HG02623 (cell line): Measurements from ENCODE around the gene MAP4K5.
"Not testable (repeated sequence)": the region's sequence is repeated elsewhere in the genome, so short reads cannot be mapped to it uniquely, and the experiment has no call there.

Experiments used
- ATAC-seq: cut with Tn5 transposase; IDR thresholded peaks from one replicate; pipeline ENCODE4 v1.9.1; 2021; ENCODE audit warnings: moderate library complexity; ENCODE audit not compliant: unreplicated experiment

Gene MAP4K5

DNA sequence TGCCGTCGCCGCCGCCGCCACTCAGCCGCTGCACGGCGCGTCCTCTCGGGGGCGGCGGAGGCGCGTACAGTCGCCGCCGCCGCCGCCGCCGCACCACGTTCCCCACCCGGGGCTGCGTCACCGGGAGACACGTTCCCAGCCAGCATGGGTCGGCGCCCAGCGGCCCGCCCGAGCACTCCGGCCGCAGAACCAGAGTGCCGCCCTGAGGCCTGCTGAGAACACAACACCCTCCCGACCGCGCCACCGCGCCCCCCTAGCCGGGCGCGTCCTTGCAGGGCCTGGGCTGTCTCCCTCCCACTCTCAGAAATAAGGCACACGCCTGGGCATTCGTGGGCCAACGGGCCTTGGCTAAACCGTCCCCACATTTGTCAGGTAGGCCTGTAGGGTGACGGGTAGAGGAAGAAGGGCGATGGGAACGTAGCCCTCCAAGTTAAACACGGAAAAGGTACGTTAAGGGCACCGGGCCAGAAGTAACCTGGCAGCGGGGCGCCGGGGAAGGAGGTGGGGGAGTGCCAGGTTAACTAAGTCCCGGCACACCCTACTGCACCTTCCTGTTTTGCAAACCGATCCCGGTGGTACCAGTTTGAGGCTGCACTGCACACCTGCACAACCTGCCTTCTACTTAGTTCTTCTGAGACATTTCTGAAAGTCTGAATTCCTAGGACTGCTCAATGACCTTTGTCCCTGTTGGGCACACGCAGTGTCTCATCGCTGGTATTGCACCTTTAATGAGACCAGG lies at the start of gene MAP4K5:
TSS of gene MAP4K5 (minus strand) at position 68 of the 739 bp plus-strand sequence. CDS start 520 bp downstream, outside the sequence.
- peak; percentile 91 for ATAC-seq

DNA sequence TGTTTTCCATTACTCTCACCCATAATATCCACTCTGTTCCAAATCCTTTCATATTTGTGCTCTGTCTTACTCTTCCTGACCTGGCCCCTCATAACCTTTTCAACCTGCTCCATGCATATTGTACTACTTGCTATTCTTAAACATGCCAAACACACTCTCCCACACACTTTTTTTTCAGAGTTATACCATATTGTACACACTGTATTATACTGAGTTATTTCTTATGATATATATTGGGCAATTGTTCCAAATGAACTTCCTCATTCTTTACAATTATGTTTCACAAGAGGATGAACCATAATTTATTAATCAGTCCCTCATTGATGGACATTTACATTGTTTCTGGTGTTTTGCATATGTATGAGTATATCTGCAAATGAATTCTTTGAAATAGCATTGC lies 46.1 kb upstream of the MAP4K5 start:
- no peak for ATAC-seq

DNA sequence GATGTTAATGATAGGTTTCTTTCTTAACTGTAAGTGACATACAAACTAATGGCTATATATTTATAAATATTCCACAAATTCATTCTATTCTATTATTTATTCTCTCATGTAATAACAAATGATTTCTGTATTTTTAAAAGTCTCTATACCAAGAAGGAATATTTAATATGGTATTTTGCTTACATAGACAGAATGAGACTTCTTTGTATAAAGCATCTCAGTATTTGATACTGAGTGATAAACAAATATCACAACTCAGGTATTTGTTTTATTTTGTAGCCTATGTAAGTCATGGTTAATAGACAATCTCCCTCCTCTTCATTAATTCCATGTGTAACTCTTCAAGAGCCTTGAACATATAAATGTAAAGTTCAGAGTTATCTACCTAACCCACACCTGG lies 45.6 kb upstream of the MAP4K5 start:
- ATAC-seq = no peak

DNA sequence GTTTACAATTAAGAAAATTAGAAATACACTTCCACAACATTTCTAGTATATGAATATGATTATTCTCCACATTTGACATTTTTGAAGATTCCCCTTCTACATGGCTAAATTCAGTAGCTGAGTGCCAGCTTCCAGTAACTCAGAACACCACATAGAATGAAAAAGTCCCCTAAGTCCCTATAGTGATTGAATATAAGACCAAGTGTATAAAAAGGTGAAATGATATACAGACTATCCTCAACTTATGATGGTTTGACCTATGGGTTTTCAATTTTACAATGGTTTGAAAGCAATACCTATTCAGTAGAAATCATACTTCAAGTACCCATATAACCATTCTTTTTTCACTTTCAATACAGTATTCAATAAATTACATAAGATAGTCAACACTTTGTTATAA lies 43.4 kb upstream of the MAP4K5 start:
- no peak for ATAC-seq

- ATAC-seq = no peak
Measured at GRCh38 chr14:50573862-50574261, 41.5 kb upstream of the MAP4K5 start.

DNA sequence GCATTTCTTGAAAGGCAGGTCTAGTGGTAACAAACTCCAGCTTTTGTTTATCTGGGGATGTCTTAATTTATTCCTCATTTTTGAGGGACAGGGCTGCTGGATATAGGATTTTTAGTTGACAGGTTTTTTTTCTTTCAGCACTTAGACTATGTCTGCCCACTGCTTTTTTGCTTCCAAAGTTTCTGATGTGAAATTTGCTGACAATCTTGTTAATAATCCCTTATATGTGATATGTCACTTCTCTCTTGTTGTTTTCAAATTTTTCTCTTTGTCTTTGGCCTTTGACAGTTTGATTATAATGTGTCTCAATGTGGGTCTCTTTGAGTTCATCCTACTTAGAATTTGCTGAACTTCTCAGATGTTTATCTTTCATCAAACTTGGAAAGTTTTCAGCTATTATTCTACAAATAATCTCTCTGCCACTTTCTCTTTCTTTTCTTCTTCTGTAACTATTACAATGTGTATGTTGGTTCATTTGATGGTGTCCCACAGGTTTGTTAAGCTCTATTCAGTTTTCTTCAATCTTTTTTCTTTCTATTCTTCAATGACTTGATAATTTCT lies 37.4 kb upstream of the MAP4K5 start:
- no peak for ATAC-seq

DNA sequence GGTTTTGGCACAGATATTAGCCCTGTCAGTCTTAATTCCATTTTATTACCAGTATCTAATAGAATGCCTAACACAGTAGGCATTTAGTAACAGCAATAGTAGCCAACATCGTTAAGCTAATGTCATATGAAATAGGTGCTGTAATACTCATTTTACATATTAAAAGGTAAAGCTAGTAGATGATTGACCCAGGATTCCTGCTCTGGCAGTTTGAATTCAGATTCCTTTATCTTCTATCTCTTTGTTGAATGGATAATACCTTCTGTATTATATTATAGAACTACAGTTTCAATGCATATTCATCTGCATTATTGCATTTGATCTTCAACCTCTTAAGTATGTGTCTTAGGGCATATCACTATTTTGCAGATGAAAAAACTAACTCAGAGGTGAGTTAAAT lies 30.5 kb upstream of the MAP4K5 start:
- ATAC-seq = no peak

DNA sequence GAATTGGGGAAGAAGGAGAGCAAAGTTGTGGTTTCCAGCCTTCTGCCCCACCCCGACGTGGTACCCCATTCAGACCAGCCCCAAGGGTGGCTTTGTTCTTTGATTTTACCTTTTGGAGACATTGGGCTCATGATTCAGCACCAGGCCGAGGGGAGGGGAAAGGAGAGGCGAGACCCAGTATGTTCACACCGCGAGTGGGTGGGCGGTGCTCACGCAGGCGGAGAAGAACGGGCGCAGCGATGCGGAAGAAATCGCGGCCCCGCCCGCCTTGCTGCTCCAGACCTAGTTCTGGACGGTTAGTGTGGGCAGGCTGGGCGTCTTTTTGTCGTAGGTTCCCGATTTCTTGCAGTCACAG lies 28.5 kb upstream of the MAP4K5 start:
- ATAC-seq = no peak

DNA sequence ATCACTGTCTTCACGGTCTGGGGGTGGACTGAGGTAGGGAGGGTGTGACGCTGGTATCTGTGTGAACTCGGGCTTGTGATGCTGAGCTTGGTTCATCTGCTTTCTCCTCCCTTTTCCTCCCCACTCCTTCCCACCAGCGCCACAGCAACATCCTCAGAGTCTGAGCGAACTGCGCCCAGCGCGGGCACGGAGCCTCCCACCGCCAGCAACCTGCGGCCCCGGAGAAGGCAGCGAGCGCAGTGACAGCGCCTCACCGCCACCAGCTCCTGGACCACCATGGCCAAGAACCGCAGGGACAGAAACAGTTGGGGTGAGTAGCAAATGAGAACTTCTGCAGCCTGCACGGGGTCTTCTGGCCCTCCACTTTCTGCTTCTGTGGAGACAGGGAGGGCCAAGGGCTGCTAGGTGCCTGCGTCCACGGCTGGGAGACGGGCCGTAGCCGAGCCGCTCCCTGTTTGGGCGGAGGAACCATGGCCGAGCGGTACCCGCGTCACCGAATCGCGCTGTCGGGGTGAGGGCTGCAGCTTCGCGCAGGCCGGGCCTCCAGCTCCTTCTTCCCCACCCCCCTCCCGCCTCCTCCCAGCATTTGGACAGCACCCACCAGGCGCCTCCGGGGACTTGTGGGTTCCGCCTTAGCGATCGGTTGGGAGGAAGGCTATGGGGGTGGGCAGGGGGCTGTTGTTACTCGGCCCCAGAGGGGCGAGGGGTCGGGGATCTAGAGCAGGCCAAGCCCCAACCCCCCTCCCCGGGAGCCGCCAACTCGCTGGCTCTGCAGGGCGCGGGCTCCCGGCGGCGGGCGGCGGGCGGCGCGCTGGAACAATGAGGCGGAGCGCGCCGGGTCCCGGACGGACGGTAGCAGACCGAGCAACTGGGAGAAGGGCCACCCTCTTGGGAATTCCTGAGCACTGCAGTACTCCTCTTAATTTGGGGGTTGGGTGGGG lies 27.9 kb upstream of the MAP4K5 start, which contains the start of gene ATL1:
TSS of gene ATL1 (plus strand) at position 156 of the 941 bp plus-strand sequence. CDS start at position 277, 121 bp downstream.
- ATAC-seq = no peak

GRCh38 chr14:50552796-50553195 lies 20.4 kb upstream of the MAP4K5 start:
- ATAC-seq = not testable (repeated sequence)

DNA sequence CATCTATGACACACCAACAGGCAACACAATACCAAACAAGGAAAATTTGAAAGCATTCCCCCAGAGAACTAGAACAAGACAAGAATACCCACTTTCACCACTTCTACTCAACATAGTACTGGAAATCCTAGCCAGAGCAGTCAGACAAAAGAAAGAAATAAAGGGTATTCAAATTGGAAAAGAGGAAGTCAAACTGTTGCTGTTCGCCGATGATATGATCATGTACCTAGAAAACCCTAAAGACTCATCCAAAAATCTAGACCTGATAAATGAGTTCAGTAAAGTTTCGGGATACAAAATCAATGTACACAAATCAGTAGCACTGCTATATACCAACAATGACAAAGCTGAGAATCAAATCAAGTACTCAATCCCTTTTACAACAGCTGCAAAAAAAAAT lies 19.5 kb upstream of the MAP4K5 start:
- no peak for ATAC-seq

DNA sequence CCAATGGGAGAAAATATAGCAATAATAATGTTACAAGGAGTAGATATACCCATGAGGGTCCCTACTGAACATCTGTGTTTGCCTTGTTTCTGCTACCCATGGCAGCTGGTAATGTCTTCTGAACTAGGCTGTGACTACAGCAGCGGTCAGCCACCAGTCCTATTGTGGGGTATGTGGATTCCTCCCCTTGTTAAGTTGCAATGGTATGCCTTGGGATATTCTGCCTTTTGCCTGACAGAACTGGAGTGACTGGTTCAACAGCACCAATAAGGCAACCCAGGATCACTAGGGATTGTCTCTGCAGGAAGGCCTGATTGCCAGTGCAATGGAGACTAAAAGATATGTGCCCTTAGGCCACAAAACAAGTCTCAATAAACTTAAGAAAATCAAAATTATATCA lies 17.9 kb upstream of the MAP4K5 start:
- no peak for ATAC-seq

- no peak for ATAC-seq
Measured at GRCh38 chr14:50545618-50546017, 13.2 kb upstream of the MAP4K5 start.

GRCh38 chr14:50544911-50545310 lies 12.5 kb upstream of the MAP4K5 start:
- no peak for ATAC-seq

DNA sequence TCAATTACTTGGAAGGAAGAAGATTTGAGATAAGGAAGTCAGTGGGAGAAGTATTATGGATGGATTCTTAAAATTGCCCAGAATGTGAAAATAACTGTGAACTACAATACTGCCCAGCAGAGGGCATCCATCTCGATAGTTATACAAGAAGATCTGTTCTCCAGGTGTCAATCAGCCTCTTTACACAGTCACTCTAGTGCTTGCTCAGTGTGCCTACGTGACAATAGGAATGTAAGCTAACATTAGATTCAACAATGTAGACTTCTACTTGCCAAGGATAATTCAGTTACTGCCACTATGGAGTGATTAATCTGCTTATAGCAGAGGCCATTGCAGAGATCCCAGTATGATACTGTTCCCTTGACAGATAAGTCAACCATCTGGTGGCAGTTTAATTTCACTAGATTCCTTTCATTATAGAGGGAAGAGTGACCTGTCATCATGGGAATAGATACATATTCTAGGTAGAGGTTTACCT lies 10.6 kb upstream of the MAP4K5 start:
- ATAC-seq = peak; percentile 55

DNA sequence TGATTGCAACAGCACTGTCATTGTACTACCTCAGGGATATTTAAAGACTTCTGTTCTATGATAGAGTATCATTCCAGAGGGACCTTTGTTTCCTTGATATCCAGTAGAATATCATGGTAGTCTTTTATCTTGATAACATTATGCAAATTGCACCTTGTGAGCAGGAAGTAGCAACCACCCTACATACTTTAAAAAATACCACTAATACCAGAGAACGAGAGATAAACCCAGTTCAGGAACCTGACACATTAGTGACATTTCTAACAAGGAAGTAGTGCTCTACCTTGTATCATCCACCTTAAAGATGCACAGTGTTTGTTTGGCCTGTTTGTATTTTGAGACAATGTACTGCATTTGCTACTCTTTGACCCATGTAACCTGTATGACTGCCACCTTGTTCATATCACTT lies 8.8 kb upstream of the MAP4K5 start:
- no peak for ATAC-seq

DNA sequence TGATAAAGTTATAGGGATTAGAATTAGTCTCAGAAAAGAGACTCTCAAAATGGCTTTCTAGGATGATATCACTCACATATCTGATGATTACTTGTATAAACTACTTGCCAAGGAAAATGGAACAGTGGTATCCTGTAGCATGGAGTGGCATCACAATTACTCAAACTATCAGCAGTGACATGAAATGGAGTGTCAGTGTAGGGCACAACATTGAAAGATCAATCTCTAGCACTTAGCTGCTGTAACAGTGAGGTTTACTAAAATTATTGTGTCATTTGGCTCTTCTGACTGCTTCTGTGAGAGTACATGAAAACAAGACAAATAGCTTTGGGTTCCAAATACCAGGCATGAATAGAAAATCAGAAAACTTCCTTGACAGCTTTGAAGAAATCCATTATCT lies 6.7 kb upstream of the MAP4K5 start:
- ATAC-seq = no peak

DNA sequence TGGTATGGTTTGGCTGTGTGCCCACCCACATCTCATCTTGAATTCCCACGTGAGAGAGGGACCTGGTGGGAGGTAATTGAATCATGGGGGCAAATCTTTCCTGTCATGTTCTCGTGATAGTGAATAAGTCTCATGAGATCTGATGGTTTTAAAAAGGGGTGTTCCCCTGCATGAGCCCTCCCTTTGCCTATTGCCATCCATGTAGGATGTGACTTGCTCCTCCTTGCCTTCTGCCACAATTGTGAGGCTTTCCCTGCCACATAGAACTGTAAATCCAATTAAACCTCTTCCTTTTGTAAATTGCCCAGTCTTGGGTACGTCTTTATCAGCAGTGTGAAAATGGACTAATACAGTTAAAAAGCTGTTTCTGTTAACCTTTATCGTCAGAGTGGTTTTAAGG lies 5.7 kb upstream of the MAP4K5 start:
- not testable (repeated sequence) for ATAC-seq

- no peak for ATAC-seq
Measured at GRCh38 chr14:50534997-50535396, 2.6 kb upstream of the MAP4K5 start.

DNA sequence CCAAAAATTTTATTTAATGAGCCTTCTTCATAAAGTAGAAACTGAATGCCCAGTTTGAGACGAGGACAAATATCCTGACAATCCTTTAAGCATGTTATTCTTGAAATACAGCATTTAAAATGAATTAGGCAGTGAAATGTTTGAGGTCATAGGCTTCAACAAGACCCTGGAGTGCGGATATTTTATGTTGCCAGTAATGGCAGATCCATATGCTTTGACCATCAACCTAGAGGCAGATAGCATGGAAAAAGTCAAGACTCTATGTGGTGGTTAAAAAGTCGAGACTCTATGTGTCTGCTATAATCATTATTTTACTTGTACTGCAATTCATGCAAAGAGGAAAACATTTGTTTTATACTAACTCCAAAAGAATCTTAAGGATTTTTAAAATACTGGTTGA lies 2.0 kb upstream of the MAP4K5 start:
- ATAC-seq = no peak

DNA sequence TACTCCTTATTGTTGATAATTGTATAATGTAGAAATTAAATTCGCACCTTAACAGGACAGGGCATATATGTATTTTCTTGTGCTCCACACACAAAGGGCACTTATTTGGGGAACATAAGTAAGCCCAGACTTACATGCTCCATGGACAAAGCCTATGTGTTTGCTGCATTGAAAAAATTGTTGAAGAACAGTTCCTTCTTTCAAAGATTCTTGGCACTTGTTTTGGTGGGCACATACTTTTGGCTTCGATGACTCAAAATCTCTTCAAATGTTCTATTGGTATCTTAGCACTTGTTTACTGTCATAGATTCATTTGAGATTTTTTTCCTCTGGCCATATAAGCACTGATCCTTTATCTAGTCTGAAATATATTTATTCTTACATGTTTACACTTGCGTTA lies 1.4 kb upstream of the MAP4K5 start:
- ATAC-seq = no peak
